ENCODE data around the gene FATE1. TPM values are rescaled to one million over a fixed set of nuclear protein-coding genes. Genes with fewer than 3 reads are reported as not detected.

The FATE1 gene
- total RNA-seq, 3 donors from 2014 or later: not detected

GRCh38 chrX:151725338-151725614 is 9.4 kb downstream of the FATE1 start:
- DNase-seq (no peak), ATAC-seq (no peak)
- TF ChIP-seq, protein P1, sequence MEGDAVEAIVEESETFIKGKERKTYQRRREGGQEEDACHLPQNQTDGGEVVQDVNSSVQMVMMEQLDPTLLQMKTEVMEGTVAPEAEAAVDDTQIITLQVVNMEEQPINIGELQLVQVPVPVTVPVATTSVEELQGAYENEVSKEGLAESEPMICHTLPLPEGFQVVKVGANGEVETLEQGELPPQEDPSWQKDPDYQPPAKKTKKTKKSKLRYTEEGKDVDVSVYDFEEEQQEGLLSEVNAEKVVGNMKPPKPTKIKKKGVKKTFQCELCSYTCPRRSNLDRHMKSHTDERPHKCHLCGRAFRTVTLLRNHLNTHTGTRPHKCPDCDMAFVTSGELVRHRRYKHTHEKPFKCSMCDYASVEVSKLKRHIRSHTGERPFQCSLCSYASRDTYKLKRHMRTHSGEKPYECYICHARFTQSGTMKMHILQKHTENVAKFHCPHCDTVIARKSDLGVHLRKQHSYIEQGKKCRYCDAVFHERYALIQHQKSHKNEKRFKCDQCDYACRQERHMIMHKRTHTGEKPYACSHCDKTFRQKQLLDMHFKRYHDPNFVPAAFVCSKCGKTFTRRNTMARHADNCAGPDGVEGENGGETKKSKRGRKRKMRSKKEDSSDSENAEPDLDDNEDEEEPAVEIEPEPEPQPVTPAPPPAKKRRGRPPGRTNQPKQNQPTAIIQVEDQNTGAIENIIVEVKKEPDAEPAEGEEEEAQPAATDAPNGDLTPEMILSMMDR (IDR thresholded peaks at IDR 0.05): no peak
- intact Hi-C loops (cut with DNase I, micrococcal nuclease): no loop called here
- Histone ChIP-seq H3K4me3 (no peak overlapping the region), H3K36me3 (ENCODE audit: low read depth) (no peaks in the 10 kb centered on the region), H3K9me3 (no peaks in the 10 kb centered on the region), H3K4me1 (ENCODE audit: low read depth) (no peaks in the 10 kb centered on the region)

- no peaks in the 10 kb centered on the region for H3K9me3 ChIP-seq
- no peaks in the 10 kb centered on the region for H3K4me1 ChIP-seq (ENCODE audit: low read depth)
- ATAC-seq: no peak
- intact Hi-C loops (cut with DNase I, micrococcal nuclease): no loop called here
- TF ChIP-seq, protein P1 (IDR thresholded peaks at IDR 0.05): no peak
- DNase-seq: no peak
- H3K4me3 ChIP-seq: no peak overlapping the region
- no peaks in the 10 kb centered on the region for H3K36me3 ChIP-seq (ENCODE audit: low read depth)
These were observed 10.9 kb downstream of the FATE1 start for GRCh38 chrX:151726751-151727150.

DNA sequence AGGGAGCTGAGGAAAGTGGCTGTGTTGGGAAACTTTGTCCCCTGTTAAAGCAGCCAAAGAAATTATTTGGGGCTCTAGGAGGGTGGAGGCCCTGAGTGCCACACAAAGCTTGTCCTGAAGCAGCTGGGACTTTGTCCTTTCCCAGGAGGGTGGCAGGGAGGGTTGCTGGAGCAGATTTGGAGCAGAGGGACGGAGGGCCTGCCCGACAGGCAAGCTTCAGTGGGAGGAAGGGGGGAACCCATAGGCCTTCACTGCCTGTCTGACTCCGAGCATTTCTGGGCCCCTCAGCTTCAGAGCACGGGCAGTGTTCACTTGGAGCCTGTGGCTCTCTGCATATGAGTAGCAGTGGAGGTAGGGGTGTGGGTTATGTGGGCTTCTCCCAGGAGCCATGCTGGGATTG is 11.5 kb downstream of the FATE1 start:
- Histone ChIP-seq H3K4me3 (no peak overlapping the region), H3K9me3 (no peaks in the 10 kb centered on the region), H3K36me3 (ENCODE audit: low read depth) (no peaks in the 10 kb centered on the region), H3K4me1 (ENCODE audit: low read depth) (no peaks in the 10 kb centered on the region)
- DNase-seq: no peak
- no peak for ATAC-seq
- intact Hi-C loops (cut with DNase I, micrococcal nuclease): no loop called here
- TF ChIP-seq, protein P1 (IDR thresholded peaks at IDR 0.05): no peak

GRCh38 chrX:151729056-151729725 is 13.4 kb downstream of the FATE1 start:
- H3K9me3 ChIP-seq: no peaks in the 10 kb centered on the region
- DNase-seq (no peak), ATAC-seq (no peak)
- H3K4me3 ChIP-seq: no peak overlapping the region
- intact Hi-C loops (cut with DNase I, micrococcal nuclease): no loop called here
- TF ChIP-seq, protein P1 (IDR thresholded peaks at IDR 0.05): no peak
- no peaks in the 10 kb centered on the region for H3K4me1 ChIP-seq (ENCODE audit: low read depth)
- H3K36me3 ChIP-seq (ENCODE audit: low read depth): no peaks in the 10 kb centered on the region

GRCh38 chrX:151734446-151734845 is 18.6 kb downstream of the FATE1 start, which contains the start of gene CNGA2:
Gene CNGA2 (plus strand): TSS chrX:151734746. CDS start chrX:151738484, 3,738 bp downstream.
- Histone ChIP-seq H3K9me3 (no peaks in the 10 kb centered on the region), H3K4me3 (no peak within 1 kb of the TSS), H3K4me1 (ENCODE audit: low read depth) (no peaks in the 10 kb centered on the region), H3K36me3 (ENCODE audit: low read depth) (no peaks in the 10 kb centered on the region)
- ATAC-seq: no peak
- intact Hi-C loops (cut with DNase I, micrococcal nuclease): no loop called here
- TF ChIP-seq, protein P1 (IDR thresholded peaks at IDR 0.05): no peak
- DNase-seq: no peak

DNA sequence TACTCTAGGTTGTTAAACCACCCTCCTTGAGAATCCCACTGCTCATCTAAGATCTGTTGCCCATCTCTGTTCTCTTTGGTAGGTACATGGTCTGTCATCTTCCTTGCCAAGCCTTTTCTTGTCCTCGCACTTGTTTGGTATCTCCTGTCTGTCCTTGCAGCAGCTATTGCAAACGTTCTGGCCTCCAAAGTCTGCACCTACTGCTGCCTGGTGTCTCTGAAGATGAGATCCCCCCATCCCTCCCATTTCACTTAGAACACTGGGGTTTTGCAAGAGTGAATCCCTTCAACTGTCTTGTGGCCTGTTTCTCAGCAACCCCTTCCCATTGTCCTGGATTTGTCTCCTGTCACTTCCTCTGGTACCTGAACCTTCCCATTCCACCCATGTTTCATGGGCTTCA is 19.4 kb downstream of the FATE1 start:
- TF ChIP-seq, protein P1 (IDR thresholded peaks at IDR 0.05): no peak
- H3K4me1 ChIP-seq (ENCODE audit: low read depth): no peaks in the 10 kb centered on the region
- intact Hi-C loops (cut with DNase I, micrococcal nuclease): no loop called here
- no peak for ATAC-seq
- H3K36me3 ChIP-seq (ENCODE audit: low read depth): no peaks in the 10 kb centered on the region
- H3K4me3 ChIP-seq: no peak overlapping the region
- no peak for DNase-seq
- H3K9me3 ChIP-seq: no peaks in the 10 kb centered on the region
